ENCODE data around the gene TRPC1.

The TRPC1 gene

GRCh38 chr3:142839831-142840230 is 116.0 kb downstream of the TRPC1 start:
- DNase-seq (ENCODE audit: low spot score) = no peak

GRCh38 chr3:142844339-142844977 is 120.6 kb downstream of the TRPC1 start:
- no peak for DNase-seq (ENCODE audit: low spot score)

GRCh38 chr3:142846779-142847577 is 123.1 kb downstream of the TRPC1 start:
- no peak for DNase-seq (ENCODE audit: low spot score)

GRCh38 chr3:142849148-142849547 is 125.3 kb downstream of the TRPC1 start:
- no peak for DNase-seq (ENCODE audit: low spot score)

GRCh38 chr3:142850395-142851023 is 126.7 kb downstream of the TRPC1 start:
- no peak for DNase-seq (ENCODE audit: low spot score)

GRCh38 chr3:142852009-142852408 is 128.2 kb downstream of the TRPC1 start:
- no peak for DNase-seq (ENCODE audit: low spot score)

GRCh38 chr3:142853270-142854168 is 129.7 kb downstream of the TRPC1 start:
- DNase-seq (ENCODE audit: low spot score) = no peak

GRCh38 chr3:142857056-142857455 is 133.2 kb downstream of the TRPC1 start:
- no peak for DNase-seq (ENCODE audit: low spot score)

Measured in left forelimb (tissue), 1 donor.